Stimulated activated memory B cell treated with anti-CD40 and anti-IgM and Interleukin-4, amounts not matched to agents 10 μg/mL and 1 μg/mL and 100 μg/mL, for 72 hours (primary cell): ENCODE results near the gene AP3S1.
A peak's percentile ranks its signal among the peaks of the same experiment; 100 is the strongest.

Source experiments
- ATAC-seq: fragments of 150-1000 bp; cut with Tn5 transposase; 2 replicates; pipeline ENCODE4 v1.10.0; 2021
- H3K27ac Mint-ChIP-seq: one replicate; pipeline ENCODE4 v1.8.0; 2022; ENCODE audit warnings: mild to moderate bottlenecking, mixed read lengths
- H3K27me3 Mint-ChIP-seq: one replicate; pipeline ENCODE4 v1.8.0; 2022; ENCODE audit warnings: mixed read lengths
- H3K36me3 Mint-ChIP-seq: one replicate; pipeline ENCODE4 v1.8.0; 2022; ENCODE audit warnings: mixed read lengths
- H3K4me1 Mint-ChIP-seq: one replicate; pipeline ENCODE4 v1.8.0; 2022; ENCODE audit warnings: mixed read lengths
- H3K4me3 Mint-ChIP-seq: one replicate; pipeline ENCODE4 v1.8.0; 2022; ENCODE audit warnings: mild to moderate bottlenecking, moderate library complexity, mixed read lengths
- H3K9me3 Mint-ChIP-seq: one replicate; pipeline ENCODE4 v1.8.0; 2022; ENCODE audit warnings: mixed read lengths

The AP3S1 gene

DNA sequence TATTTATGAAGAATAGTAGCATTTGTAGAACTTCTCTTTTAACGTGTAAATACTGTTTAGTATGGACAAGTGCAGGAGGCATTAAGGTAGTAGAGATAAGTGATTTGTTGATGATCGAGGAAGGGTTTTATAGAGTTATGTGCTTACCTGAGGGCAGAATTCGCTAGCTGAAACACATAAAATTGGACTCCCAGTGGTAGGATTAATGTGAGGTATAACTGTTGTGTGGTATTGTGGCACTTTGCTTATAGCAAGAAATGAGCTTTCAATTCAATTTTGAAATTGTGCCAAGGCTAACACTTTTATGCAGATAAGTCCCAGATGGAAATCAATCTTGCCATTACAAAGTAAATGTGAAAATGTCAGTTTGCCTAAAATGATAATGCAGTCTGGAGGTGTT, 1.2 kb downstream of the AP3S1 start:
- no peaks in the 10 kb centered on the region for H3K9me3 Mint-ChIP-seq
- peaks cover 51% of the 10 kb centered on the region for H3K4me1 Mint-ChIP-seq
- no peak for ATAC-seq
- H3K36me3 Mint-ChIP-seq: no peaks in the 10 kb centered on the region
- H3K4me3 Mint-ChIP-seq: peak overlapping the region; percentile 97
- H3K27ac Mint-ChIP-seq: peak overlapping the region; percentile 97
- no peaks in the 10 kb centered on the region for H3K27me3 Mint-ChIP-seq

GRCh38 chr5:115843444-115844130, 1.9 kb downstream of the AP3S1 start:
- Mint-ChIP-seq H3K36me3 (no peaks in the 10 kb centered on the region), H3K27me3 (no peaks in the 10 kb centered on the region), H3K9me3 (no peaks in the 10 kb centered on the region), H3K4me1 (peaks cover 51% of the 10 kb centered on the region), H3K4me3 (no peak overlapping the region), H3K27ac (peak overlapping the region; percentile 97)
- ATAC-seq: no peak

DNA sequence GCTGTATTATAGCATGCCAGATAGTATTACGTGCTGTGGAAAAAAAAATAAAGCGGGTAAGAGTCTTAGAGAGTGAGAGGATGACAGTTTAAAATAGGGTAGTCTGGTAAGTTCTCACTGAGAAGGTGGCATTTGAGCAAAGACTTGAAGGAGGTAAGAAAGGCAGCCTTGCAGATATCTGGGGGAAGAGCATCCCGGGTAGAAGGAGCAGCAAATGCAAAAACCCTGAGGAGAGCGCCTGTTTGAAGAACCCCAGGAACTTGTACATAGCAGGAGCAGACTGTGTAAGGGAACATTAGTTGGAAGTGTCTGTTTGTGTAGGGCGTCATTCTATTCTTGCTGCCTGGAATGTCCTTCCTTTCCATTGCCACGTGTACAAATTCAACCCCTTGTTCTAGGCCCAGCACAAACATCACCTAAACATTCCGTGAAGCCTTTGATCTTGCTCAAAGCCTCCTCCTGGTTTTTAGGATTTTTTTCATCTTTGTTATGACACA, 2.6 kb downstream of the AP3S1 start:
- Mint-ChIP-seq H3K4me1 (peaks cover 51% of the 10 kb centered on the region), H3K4me3 (no peak overlapping the region), H3K36me3 (no peaks in the 10 kb centered on the region), H3K27me3 (no peaks in the 10 kb centered on the region), H3K9me3 (no peaks in the 10 kb centered on the region), H3K27ac (no peak overlapping the region)
- no peak for ATAC-seq

DNA sequence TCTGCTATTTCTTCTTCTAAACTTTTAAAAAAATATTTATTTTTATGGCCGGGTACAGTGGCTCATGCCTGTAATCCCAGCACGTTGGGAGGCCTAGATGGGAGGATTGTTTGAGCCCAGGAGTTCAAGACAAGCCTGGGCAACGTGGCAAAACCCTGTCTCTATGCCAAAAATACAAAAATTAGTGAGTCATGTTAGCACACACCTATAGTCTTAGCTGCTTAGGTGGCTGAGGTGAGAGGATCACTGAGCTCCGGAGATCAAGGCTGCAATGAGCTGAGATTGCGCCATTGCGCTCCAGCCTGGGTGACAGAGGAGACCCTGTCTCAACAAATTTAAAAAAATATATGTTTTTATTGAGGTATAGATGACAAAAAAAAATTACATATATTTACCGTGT, 5.6 kb downstream of the AP3S1 start:
- no peak for ATAC-seq
- no peak overlapping the region for H3K4me3 Mint-ChIP-seq
- peaks cover 47% of the 10 kb centered on the region for H3K4me1 Mint-ChIP-seq
- H3K9me3 Mint-ChIP-seq: no peaks in the 10 kb centered on the region
- H3K36me3 Mint-ChIP-seq: no peaks in the 10 kb centered on the region
- H3K27me3 Mint-ChIP-seq: no peaks in the 10 kb centered on the region
- no peak overlapping the region for H3K27ac Mint-ChIP-seq

GRCh38 chr5:115849258-115849798, 7.6 kb downstream of the AP3S1 start:
- Mint-ChIP-seq H3K36me3 (peaks cover 12% of the 10 kb centered on the region), H3K4me1 (peaks cover 40% of the 10 kb centered on the region), H3K9me3 (peaks cover 10% of the 10 kb centered on the region), H3K4me3 (no peak overlapping the region), H3K27ac (no peak overlapping the region), H3K27me3 (no peaks in the 10 kb centered on the region)
- ATAC-seq: no peak

- Mint-ChIP-seq H3K4me3 (no peak overlapping the region), H3K9me3 (peaks cover 10% of the 10 kb centered on the region), H3K4me1 (peaks cover 37% of the 10 kb centered on the region), H3K27me3 (no peaks in the 10 kb centered on the region), H3K36me3 (peaks cover 20% of the 10 kb centered on the region), H3K27ac (no peak overlapping the region)
- ATAC-seq: no peak
Observed at GRCh38 chr5:115850744-115851416, 9.1 kb downstream of the AP3S1 start.

DNA sequence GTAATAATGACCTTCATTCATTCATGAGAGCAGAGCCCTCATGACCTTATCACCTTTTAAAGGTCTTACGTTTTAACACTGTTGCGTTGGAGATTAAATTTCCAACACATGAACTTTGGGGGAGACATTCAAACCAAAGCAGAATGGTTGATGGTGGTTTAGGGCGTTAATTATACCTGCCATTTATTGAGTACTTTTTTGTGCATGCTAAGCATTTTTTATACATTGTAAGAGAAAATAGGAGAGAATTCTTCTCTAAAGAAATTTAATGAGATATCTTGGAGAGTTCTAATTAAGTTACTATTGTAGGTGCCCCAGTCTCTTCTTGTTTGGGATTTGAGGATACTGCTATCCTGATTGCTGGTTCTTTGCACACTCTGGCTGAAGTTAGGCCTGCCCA, 12.4 kb downstream of the AP3S1 start:
- Mint-ChIP-seq H3K36me3 (peaks cover 25% of the 10 kb centered on the region), H3K4me3 (no peak overlapping the region), H3K9me3 (peaks cover 10% of the 10 kb centered on the region), H3K4me1 (peaks cover 51% of the 10 kb centered on the region), H3K27me3 (no peaks in the 10 kb centered on the region), H3K27ac (no peak overlapping the region)
- no peak for ATAC-seq

DNA sequence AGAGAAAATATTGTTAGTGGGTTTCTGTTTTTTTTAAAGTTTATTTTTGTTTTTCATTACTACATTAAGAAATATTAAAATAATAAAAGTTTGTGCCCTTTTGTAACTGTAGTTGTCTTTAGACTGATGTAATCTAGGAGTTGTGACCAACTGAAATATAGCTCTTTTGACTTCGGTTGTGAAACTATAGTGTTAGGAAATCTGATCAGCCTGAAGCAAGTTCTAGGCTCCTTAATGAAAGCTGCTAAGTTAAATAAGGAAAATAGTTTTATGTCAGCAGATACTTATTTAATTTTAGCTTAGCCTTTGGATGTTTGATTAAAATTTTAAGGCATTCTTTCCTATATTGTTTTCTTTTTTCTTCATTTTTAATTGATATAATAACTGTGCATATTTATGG, 14.2 kb downstream of the AP3S1 start:
- Mint-ChIP-seq H3K27ac (no peak overlapping the region), H3K9me3 (peaks cover 10% of the 10 kb centered on the region), H3K4me1 (peaks cover 42% of the 10 kb centered on the region), H3K36me3 (peaks cover 27% of the 10 kb centered on the region), H3K4me3 (no peak overlapping the region), H3K27me3 (no peaks in the 10 kb centered on the region)
- ATAC-seq: no peak

DNA sequence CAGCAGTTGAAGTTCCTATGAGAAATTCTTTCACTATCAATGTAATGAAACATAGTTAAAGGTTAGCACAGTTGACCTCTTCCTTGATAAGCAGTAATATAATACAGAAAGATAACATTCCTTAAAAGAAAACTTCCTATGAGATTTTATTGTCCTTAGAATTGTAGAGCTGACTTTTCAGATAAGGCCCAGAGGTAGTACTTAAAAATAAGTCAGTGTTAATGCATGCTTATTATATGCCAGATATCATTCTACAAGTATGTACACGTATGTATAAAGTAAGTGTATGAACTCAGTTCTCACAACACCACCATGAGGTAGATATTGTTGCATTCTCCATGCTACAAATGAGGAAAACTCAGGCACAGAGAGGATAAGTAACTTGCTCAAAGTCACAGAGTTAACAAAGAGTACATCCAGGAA, 15.3 kb downstream of the AP3S1 start:
- ATAC-seq: no peak
- Mint-ChIP-seq H3K27me3 (no peaks in the 10 kb centered on the region), H3K27ac (no peak overlapping the region), H3K36me3 (peaks cover 31% of the 10 kb centered on the region), H3K4me1 (peaks cover 46% of the 10 kb centered on the region), H3K4me3 (no peak overlapping the region), H3K9me3 (peaks cover 10% of the 10 kb centered on the region)

DNA sequence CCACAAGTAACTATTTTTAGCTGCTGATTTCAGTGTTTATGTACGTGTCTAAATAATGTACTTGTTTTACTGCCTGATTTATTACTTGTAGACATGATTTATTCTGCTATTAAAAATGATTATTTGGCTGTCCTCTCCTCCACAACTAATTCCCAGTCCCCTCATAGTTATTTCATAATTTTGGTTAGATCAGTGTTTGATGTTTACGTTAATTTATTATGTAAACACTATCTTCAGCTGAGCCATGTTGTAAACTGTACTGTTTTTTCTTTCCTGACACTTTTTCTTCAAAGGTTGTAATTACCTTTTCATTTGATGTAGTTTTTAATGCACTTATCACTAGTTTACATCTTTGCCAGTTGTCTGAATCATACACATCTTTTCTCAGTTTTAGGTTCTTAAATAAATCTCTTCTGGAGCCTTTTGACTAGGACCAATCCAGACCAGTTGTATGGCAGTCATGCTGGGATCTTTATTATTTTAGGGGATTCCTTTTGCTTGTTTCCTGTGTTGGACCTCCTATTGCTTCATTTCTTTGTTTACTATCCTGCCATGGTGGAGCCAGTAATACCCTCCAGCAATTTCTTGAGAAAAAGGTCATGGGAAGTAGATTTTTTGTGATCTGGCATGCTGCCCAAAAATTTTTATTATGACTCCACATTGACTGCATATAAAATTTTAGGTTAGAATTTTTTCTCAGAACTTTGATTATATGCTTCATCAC, 16.1 kb downstream of the AP3S1 start:
- ATAC-seq: no peak

DNA sequence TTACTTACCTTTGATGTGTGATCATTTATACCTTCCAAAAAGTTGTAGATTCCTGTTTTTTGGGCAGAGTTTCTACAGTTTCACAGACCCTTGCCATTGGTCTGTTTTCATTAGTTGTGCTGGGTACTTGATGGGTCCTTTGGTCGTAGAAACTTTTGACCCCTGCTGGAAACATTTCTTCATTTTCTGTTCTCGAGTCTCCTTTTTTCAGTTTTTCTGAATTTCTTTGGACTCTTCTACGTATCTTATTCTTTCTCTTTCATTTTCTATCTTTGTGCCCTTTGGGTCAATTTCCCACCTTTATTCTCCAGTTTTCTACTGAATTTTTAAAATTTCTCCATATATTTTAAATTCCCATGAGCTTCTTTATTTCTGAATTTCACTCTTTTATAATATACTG, 16.7 kb downstream of the AP3S1 start:
- H3K4me1 Mint-ChIP-seq: peaks cover 41% of the 10 kb centered on the region
- H3K27ac Mint-ChIP-seq: no peak overlapping the region
- H3K27me3 Mint-ChIP-seq: no peaks in the 10 kb centered on the region
- H3K36me3 Mint-ChIP-seq: peaks cover 27% of the 10 kb centered on the region
- peak overlapping the region; percentile 39 for H3K4me3 Mint-ChIP-seq
- H3K9me3 Mint-ChIP-seq: peaks cover 7% of the 10 kb centered on the region
- ATAC-seq: no peak

More for the DNA sequence above, 16.1 kb downstream of the AP3S1 start:
- Mint-ChIP-seq H3K27me3 (no peaks in the 10 kb centered on the region), H3K4me1 (peaks cover 46% of the 10 kb centered on the region), H3K4me3 (no peak overlapping the region), H3K27ac (no peak overlapping the region), H3K9me3 (peaks cover 10% of the 10 kb centered on the region), H3K36me3 (peaks cover 31% of the 10 kb centered on the region)

- H3K4me3 Mint-ChIP-seq: no peak overlapping the region
- H3K9me3 Mint-ChIP-seq: no peaks in the 10 kb centered on the region
- ATAC-seq: no peak
- no peaks in the 10 kb centered on the region for H3K27me3 Mint-ChIP-seq
- no peak overlapping the region for H3K27ac Mint-ChIP-seq
- peaks cover 36% of the 10 kb centered on the region for H3K4me1 Mint-ChIP-seq
- peaks cover 18% of the 10 kb centered on the region for H3K36me3 Mint-ChIP-seq
Observed at GRCh38 chr5:115859378-115859777, 17.6 kb downstream of the AP3S1 start.

DNA sequence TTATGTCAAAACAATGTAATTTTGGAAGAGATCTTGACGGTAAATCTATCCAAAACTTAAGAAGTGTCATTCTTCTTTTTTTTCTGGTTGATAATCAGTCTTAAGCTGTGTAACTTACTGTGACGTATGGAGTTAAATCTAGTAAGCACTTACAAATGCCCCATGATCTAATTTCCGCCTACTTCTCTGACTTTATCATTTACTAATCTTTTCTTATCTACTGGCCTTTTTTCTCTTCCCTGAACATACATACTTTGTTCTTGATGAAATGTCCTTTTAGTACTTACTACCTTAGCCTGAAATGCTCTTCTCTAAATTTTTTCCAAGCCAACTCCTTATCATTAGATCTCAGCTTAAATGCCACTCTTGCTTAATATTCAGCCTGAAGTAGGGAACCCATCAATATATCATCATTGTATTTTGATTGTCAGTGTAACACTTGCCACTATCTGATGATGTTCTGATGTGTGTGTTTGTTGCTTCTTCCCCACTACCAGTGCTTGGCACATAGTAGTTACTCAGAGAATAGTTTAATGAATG, 27.6 kb downstream of the AP3S1 start:
- Mint-ChIP-seq H3K27me3 (no peaks in the 10 kb centered on the region), H3K36me3 (peaks cover 37% of the 10 kb centered on the region), H3K4me1 (peaks cover 14% of the 10 kb centered on the region), H3K9me3 (no peaks in the 10 kb centered on the region), H3K27ac (no peak overlapping the region), H3K4me3 (no peak overlapping the region)
- ATAC-seq: no peak

DNA sequence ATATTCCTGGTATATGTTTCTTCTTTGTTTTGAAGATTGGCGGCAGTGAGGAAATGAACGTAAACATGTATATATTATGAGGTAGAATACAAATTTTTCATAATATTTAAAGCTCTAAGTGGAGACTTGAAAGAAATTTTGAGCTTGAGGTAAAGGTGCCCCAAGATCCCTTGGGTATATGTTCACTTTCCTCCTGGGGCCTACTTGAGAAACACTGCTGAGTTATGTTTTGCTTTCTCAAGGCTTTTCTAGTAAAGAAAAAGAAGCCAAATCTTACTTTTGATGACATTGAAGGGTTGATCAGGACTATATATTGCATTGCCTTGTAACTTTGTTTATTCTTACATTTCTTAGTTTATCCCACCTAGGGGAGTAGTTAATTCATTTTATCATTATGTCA, 30.7 kb downstream of the AP3S1 start:
- Mint-ChIP-seq H3K4me3 (no peak overlapping the region), H3K27me3 (no peaks in the 10 kb centered on the region), H3K27ac (no peak overlapping the region), H3K9me3 (no peaks in the 10 kb centered on the region), H3K4me1 (peaks cover 9% of the 10 kb centered on the region), H3K36me3 (peaks cover 59% of the 10 kb centered on the region)
- no peak for ATAC-seq

GRCh38 chr5:115873392-115873791, 31.7 kb downstream of the AP3S1 start:
- H3K27me3 Mint-ChIP-seq: no peaks in the 10 kb centered on the region
- H3K4me1 Mint-ChIP-seq: peaks cover 10% of the 10 kb centered on the region
- H3K4me3 Mint-ChIP-seq: no peak overlapping the region
- no peaks in the 10 kb centered on the region for H3K9me3 Mint-ChIP-seq
- no peak overlapping the region for H3K27ac Mint-ChIP-seq
- peaks cover 68% of the 10 kb centered on the region for H3K36me3 Mint-ChIP-seq
- ATAC-seq: no peak
